Measurements from ENCODE around the gene ELMOD3.
"Not testable (repeated sequence)": the region's sequence is repeated elsewhere in the genome, so short reads cannot be mapped to it uniquely, and the experiment has no call there.

ELMOD3 gene

DNA sequence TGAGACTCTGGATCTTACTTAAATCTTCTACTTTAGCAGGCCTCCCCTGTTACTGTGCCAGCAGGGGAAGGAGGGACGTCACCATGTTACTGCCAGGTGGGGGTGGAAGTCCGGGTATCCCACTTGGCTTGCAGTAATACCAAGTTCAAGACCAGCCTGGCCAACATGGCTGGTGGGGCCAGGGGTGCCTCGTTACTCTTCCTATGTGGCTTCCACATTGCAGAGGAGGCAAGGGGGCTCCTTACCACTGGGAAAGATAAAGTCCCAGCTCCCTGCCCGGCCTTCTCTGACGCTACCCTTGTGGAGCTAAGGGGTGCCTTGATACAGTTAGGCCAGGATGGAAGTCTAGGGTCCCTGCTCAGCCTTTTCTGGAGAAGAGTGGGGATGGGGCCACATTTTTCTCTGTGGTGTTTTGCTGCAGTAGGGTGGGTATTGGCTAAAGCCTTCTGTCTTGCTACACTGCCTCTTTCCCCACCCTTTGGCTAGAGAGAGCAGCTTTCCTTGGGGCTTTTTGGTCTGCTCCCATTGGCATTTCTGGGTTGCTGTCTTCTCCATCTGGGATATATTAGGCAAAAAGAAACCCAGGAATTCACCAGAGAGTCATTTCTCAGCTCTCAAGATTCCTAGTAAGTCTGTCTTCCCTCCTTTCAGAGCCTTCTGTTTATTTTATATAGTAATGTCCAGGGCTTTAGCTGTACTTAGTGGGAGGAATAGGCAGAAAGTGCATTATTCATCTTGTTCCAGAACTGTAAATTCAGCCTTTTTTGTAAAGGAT is 21.9 kb downstream of the ELMOD3 start:
- DNase-seq (ENCODE audit: low read depth), result no peak

DNA sequence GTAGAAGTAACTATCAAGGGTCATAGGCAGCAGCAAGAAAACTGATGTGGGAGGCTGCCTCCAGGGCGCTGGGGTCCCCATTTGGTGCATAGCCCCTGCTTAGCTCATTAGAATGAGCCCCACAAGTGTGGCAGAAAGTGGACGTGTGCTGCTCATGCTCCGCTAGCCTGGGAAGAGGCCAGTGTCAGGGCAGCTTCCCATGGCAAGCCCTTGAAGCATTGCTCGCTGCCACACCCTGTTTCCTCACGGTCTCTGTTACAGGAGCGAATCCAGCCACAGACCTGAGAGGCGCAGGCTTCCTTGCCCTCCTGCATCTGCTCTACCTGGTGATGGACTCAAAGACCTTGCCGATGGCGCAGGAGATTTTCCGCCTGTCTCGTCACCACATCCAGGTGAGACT is 22.5 kb downstream of the ELMOD3 start:
- DNase-seq (ENCODE audit: low read depth), result no peak

DNA sequence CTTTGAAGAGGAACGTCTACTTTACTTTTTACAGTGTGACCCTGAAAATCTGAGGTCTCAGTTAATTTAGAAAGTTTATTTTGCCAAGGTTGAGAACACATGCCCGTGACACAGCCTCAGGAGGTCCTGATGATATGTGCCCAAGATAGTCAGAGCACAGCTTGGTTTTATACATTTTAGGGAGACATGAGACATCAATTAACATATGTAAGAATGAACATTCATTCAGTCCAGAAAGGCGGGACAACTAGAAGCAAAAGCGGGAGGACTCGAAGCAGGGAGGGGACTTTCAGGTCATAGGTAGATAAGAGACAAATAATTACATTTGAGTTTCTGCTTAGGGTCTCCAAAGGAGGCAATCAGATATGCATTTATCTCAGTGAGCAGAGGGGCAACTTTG is 23.7 kb downstream of the ELMOD3 start:
- no peak for DNase-seq (ENCODE audit: low read depth)

DNA sequence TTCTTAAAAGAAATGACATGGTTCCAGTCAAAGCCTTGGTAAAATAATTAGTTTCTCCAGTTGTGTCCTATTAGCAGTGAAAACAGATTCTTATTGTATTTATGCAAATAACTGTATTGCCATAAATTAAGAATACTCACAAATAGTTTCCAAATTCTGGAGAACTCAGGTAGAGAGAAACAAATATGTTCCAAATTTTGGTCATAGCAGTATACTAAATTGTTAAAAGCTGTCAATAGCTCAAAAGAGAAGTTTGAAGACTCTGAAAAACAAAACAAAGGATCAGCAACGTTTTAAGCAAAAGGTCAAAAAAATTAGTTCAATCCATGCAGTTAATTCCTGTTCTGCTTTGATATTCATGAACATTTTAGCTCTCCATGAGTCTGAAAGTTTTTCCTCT is 25.5 kb downstream of the ELMOD3 start:
- no peak for DNase-seq (ENCODE audit: low read depth)

DNA sequence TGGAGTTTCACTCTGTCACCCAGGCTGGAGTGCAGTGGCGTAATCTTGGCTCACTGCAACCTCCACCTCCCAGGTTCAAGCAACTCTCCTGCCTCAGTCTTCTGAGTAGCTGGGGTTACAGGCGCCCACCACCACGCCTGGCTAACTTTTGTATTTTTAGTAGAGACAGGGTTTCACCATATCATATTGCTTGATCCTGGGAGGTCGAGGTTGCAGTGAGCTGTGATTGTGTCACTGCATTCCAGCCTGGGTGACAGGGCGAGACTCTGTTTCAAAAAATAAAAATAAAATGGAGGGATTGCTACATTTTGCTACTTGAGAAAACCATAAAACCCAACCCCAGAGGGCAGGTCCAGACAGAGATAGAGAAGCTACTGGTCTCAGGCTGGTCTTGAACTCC is 28.6 kb downstream of the ELMOD3 start:
- DNase-seq (ENCODE audit: low read depth), result not testable (repeated sequence)

DNA sequence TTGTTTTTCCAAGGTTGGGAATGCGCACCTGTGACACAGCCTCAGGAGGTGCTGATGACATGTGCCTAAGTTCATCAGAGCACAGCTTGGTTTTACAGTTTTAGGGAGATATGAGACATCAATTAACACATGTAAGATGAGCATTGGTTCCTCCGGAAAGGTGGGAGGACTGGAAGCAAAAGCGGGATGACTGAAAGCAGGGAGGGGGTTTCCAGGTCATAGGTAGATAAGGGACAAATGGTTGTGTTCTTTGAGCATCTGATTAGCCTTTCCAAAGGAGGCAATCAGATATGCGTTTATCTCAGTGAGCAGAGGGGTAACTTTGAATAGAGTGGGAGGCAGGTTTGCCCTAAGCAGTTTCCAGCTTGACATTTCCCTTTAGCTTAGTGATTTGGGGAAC is 29.3 kb downstream of the ELMOD3 start:
- DNase-seq (ENCODE audit: low read depth), result no peak

DNA sequence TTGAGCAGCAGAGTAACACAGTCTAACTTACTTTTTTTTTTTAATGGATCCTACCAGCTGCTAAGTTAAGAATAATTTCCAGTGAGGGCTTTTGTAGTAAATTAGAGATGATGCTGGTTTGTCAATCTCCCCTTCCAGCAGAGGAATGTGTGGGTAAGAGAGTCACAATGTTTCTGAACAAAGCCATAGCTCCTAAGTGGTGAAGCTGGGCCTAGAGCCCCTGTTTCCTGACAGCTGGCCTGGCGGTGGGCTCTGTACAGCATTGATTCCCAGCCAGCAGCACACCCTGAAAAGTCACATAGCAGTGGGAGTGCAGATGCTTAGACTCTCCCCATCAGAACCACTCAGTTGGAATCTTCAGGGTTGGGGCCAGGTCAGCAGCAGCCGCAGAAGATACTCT is 31.2 kb downstream of the ELMOD3 start:
- DNase-seq (ENCODE audit: low read depth), result no peak

DNA sequence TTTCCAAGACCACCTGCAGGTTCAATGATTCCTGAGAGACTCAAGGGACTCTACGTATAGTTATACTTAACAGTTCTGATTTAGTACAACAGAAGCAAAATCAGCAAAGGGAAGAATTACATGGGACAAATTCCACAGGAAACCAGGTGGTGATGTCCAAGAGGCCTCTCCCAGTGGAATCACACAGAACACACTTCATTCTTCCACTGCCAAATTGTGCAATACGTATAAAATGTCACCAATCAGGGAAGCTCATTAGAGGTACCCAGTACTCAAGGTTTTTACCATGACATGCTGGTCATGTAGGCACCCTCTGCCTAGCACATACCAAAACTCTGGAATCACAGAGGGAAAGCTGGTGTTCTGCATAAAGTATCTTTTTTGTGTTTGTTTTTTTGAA is 33.2 kb downstream of the ELMOD3 start:
- DNase-seq (ENCODE audit: low read depth), result no peak

DNA sequence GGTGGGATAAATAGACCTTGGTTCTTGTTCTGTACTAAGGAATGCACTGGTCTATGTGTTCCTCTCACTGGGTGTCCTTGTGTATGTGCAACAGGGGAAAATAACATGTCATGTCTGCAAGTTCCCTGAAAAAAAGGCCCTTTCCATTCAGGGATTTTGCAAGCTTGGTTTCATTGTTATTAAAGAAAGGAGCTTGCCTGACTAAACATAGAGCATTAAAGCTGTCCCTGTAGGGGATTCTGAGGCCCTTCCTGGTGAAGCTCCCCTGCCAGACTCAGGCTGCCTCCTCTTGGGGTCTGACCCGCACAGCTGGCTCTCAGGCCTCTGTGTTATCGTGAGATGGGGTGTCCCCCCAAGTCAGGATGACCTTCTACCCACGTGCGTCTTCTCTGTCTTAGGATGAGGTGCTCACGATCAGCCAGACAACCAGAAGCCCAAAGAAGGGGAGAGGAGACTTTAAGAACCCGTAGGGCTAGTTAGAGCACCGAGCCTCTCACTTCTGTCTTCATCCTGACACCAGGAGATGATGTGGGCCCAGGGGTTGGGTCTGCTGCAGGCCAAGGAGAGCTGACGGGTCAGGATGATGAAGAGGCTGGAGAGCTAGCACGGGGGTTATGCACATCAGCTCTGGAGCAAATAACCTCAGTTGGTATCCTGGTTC is 34.4 kb downstream of the ELMOD3 start:
- DNase-seq (ENCODE audit: low read depth), result no peak

DNA sequence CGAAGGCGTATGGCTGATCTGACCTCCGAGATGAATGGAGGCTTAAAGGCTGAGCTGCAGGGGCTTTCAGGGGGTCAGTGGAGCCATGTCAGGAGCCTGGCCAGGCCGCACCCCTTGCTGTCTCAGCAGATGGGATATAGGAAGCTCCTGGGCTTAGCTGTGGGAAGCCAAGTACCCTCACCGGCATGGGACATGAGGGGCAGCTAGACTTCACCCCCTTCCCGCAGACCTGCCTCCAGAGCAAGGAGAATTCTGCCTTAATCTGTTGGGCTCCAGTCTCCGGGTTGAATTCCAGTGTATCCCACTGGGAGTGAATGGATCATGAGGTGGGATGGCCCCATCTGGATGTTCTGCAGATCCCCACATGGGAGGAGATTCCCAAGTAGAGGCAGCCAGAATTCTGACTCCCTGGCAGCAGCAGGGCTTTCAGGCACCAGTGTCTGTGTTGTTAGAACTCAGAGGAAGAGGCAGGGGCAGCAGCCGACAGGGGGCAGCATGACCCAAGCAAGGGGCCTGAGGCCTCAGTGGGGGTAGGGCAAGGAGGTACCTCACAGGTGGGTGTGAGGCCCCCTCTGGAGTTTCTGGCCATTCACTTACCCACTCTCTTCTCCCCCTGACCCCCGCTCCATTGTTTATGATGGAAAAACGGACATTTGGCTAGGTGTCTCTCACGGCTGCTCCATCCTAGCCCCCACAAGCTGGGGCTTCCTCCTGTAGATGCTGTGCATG is 36.5 kb downstream of the ELMOD3 start:
- DNase-seq (ENCODE audit: low read depth), result no peak

DNA sequence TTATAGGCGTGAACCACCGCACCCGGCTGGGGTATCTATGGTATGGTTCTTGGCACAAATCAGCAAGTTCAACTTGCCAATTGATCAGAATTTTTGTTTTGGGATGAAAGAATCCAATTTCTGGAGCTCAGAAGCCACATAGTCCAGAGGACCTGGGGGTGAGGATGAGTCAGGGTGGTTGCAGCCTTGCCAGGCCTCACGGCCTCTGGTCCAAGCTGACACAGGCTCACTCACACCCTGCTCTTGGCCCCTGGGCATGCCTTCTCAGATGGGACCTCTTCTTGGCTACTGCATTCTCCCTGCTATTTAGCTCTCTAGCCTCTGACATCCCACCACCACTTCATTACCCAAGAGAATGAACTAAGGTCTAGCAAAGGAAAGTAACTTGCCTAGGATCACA is 39.3 kb downstream of the ELMOD3 start:
- DNase-seq (ENCODE audit: low read depth), result no peak

DNA sequence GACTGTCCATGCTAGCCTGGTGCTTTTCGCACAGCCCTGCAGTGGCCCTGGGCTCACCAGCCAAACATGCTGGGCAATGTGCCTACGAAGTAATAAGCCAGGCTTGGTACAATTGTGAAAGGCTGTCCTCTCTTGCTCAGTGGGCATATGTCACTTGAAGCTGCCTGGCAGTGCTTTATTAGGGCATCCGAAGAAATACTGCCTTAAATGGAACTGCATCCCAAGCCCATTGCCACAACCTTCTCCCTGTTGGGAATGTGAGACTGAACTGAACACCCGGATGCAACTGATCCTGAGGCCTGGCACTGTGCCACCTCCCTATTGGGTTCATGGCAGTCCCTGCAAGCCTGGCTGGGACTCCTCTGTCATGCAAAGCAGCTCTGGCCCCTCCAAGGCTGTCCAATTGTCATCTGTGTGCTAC is 39.7 kb downstream of the ELMOD3 start:
- no peak for DNase-seq (ENCODE audit: low read depth)

DNA sequence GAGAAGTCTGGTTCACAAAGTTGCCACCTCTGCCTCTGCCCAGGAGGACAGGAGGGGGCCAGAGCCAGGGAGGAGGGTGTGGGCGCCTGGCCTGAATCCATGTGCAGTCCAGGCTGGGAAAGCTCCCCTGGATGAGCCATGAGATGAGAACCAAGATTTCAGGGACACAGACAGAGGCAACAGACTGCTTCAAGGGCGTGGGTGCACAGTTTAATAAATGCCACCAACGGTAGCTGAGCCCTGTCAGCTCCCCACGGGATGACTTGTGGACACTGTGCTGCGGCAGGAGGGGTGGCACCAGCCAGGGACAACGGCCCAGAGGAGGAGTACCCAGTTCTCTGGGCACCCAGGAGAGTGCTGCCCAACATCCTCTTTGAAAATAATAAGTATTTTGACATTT is 40.4 kb downstream of the ELMOD3 start:
- DNase-seq (ENCODE audit: low read depth), result no peak

DNA sequence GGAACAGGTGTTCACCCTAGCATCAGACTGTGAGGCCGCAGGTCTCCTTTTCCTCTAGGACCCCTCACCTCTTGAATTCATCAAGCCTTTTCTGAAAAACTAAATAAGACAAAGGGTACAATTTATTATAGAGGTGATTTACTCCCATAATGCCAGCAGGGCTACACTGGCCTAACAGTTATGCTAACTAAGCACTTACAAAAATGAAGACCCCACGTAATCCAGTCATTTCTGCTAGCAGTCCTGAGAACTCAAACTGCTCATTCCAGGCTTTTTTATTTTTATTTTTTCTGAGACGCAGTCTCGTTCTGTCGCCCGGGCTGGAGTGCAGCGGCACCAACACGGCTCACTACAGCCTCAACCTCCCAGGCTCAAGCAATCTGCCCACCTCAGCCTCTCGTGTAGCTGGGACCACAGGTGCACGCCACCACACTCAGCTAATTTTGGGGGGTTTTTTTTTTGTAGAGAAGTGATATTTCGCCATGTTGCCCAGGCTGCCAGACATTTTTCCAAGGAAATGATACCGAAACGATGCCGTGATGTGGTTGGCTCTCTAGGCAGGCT is 41.4 kb downstream of the ELMOD3 start:
- no peak for DNase-seq (ENCODE audit: low read depth)

DNA sequence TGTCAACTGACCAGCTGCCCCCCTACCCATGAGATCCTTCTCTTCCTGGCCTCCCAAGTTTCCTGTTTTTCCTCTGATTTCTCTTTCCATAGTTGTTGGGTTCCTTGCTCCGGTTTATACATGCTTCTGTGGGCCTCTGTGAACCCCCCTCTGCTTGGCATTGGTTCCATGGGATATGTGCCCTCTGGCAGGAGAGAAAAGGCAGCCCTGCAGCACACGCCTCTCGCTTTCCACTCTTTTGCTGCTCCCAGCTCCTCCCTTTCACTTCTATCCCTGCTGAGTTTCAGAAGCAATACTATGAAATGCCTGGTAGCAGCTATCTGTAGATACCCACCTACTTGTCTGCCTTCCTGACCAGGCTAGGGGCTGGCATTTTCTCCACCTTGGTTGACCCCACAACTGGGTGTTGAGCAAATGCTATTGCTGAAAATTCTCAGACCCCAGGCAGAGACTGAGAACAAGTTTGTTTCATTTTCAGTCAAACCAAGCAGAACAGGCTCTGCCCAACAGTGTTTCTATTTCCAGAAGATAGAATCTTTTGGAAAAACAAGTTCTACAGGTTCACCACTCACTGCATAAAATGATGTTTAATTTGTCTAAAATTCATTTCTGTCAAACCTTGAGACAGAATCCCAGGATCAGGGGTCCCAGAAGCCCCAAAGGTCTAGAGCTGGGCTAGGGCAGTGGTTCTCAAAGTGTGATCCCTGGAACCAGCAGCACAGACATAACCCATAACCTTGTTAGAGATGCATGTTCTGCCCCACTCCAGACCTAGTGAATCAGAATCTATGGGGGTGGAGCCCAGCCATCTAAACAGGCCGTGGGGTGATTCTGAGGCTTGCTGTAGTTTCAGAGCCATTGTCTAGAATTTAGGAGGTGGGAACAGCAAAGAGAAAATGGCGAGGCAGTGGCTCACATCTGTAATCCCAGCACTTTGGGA is 42.2 kb downstream of the ELMOD3 start:
- DNase-seq (ENCODE audit: low read depth), result no peak

DNA sequence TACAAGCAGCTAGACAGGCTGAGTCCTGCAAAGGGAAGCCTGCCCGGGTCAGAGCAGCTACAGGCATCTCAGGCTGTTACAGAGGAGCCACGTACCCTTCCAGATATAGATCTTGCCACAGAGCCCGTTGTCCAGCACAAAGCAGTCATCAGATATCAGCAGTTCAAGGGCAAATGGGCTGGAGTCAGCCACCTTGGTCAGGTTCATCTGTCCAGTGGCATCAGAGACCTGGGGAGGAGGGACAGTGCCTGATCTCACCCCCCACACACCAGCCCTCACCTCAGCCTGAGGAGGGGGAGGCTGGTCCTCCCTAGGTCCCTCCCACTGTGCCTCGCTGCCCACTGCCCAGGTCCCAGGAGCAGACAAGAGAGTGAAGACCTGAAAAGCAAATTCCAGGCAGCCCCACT is 43.4 kb downstream of the ELMOD3 start:
- no peak for DNase-seq (ENCODE audit: low read depth)

DNA sequence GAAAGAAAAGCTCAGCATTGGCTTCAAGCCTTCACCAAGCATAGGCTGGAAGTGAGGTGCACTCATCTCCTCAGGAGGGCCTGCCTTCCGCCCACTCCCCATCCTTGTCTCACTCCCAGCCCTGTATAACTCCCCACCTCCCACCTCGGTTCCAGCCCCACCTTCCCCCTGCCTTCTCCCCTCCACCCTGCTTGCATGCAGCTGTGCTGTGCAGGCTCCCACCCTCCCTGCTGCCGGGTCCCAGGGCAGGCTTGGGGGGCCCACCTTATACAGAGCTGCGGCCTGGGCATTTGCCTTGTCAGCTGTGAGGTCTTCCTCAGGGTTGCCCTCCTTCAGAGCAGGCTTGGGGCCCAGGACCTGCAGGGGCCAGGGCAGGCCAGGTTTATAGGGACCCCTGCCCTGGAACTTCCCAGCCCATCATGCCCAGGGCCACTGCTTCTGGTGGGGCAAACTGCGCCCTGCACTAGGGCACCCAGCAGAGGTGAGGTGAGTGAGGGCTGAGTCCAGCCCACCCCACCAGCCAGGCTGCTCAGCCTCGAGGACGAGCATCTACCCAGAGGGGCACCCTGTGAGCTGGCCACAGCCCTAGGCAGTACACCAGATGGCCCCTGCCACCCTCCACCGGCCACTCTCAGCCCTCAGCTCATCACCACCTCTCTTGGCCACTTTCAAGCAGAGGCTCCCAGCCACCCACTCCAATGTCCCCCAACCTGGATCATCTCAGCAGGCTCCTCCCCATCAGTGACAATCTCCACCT is 44.0 kb downstream of the ELMOD3 start:
- no peak for DNase-seq (ENCODE audit: low read depth)

DNA sequence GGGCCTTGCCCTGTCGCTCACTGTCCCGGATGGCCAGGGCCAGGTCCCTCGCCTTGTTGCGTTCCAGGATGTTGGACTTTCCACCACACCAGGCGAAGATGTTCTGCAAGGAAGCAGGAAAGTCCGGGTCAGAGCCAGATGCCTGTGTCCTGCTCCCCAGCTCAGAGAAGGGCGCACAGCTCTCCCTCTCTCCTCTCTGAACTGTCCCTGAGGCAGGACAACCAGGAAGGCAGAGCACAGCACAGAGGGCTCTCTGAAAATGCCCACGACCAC is 44.5 kb downstream of the ELMOD3 start:
- DNase-seq (ENCODE audit: low read depth), result no peak

DNA sequence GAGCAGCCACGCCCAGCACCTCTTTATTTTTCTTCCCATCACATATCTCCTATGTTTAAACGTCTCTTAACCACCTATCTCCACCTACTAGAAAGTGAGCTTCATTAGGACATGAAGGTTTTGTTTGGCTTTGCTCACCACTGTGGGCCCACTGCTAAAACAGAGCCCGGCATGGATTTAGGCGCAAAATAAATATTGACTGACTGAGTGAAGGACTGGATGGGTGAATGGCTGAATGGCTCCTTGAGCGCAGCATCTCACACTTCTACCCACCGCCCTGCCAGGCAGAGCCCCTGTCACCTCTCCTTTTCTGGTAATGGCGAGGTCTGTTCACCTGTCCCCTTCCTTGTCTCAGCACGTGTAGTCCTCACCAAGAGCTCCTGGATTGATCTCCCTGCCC is 45.5 kb downstream of the ELMOD3 start:
- DNase-seq (ENCODE audit: low read depth), result no peak

DNA sequence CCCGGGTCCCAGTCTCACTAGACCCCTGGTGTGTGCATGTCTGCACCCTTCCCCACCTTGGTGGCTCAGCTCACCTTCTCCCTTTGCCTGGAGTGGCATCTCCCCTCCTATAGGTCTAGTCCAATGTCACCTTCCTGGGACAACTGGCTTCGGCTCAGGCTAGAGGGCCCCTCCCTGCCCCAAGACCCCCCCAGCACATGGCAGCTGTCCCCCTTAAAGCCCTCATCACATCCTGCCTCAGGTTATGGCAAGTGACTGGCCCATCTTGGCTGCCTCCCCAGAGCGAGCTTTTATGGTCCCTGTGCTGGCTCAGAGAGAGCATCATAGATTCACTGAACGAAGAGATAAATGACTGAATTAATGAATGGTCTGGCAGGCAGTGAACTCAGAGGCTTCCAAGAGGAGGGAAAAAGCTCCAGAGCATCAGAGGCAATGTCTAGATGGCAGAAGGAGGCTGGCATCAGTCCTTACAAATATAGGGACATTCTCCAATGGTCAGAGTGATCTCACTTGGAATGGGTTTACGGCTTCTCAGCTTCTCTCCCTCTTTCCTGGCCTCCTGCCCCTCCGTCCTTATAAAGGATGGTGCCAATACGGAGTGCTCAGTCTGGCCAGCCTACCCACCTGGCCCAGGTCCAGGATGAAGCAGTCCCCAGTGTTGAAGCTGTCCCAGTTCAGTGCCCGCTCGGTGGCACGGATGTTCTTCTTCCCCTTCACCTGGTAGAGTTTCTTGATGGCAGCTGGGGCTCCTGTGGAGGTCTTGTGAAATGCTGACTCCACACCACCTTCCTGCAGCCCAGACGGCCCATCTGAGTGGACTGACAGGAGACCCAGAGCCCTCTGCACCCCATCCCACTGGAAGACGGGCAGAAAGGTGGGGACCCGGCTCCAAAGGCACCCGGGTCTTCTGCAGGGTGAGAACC is 46.2 kb downstream of the ELMOD3 start:
- no peak for DNase-seq (ENCODE audit: low read depth)
